K562 (cell line): ENCODE results near the gene SCAMP5. TPM values are rescaled to one million over a fixed set of nuclear protein-coding genes. Genes with fewer than 3 reads are reported as not detected.

Source experiments
- BRD4 ChIP-seq: fragments of 200-600 bp; sonication (generic); IDR thresholded peaks from 2 replicates; pipeline ENCODE4 v1.6.1; 2017; ENCODE audit warnings: inconsistent platforms
- HNRNPL ChIP-seq: fragments of 200-400 bp; formaldehyde crosslinking; IDR thresholded peaks from 2 replicates; pipeline ENCODE4 v1.6.1; 2017; ENCODE audit warnings: low read depth, mild to moderate bottlenecking, low read length
- HNRNPUL1 ChIP-seq: fragments of 200-400 bp; formaldehyde crosslinking; IDR thresholded peaks from 2 replicates; pipeline ENCODE4 v1.6.1; 2017; ENCODE audit warnings: low read length
- OTX1 ChIP-seq: fragments of 450-650 bp; formaldehyde crosslinking; IDR thresholded peaks from 2 replicates; pipeline ENCODE4 v1.4.0; 2022; ENCODE audit warnings: mild to moderate bottlenecking
- RB1 ChIP-seq: fragments of 450-650 bp; IDR thresholded peaks from 2 replicates; pipeline ENCODE4 v1.6.1; 2017; ENCODE audit warnings: low read depth, mild to moderate bottlenecking
- RFX1 ChIP-seq: fragments of 450-650 bp; IDR thresholded peaks from 2 replicates; pipeline ENCODE4 v1.6.1; 2016; ENCODE audit warnings: mild to moderate bottlenecking, moderate library complexity
- SMARCB1 ChIP-seq: IDR thresholded peaks from 2 replicates; pipeline ENCODE4 v1.6.1; 2011; ENCODE audit warnings: improper control_type of control experiment, low read depth; ENCODE audit not compliant: insufficient read length
- ZBTB7A ChIP-seq: IDR thresholded peaks from 2 replicates; pipeline ENCODE4 v1.6.1; 2011; ENCODE audit warnings: low read depth, mild to moderate bottlenecking, low read length, moderate library complexity, borderline replicate concordance; ENCODE audit not compliant: control insufficient read depth
- ZFP30 ChIP-seq: fragments of 250-450 bp; sonication (Bioruptor Pico); IDR thresholded peaks from 2 replicates; pipeline ENCODE4 v1.8.0; 2022; ENCODE audit warnings: moderate library complexity, mild to moderate bottlenecking, inconsistent platforms, borderline replicate concordance
- ZNF165 ChIP-seq: fragments of 250-450 bp; sonication (Bioruptor Pico); IDR thresholded peaks from 2 replicates; pipeline ENCODE4 v1.4.0; 2020; ENCODE audit warnings: borderline replicate concordance
- ZNF224 ChIP-seq: sonication (generic); formaldehyde crosslinking; IDR thresholded peaks from 2 replicates; pipeline ENCODE4 v1.8.0; 2022; ENCODE audit warnings: mild to moderate bottlenecking, missing genetic modification reagents
- polyA plus RNA-seq, 8 experiments: library from polyadenylated mRNA; depleted of rRNA in 4 of 8; stranded (reverse) in 5 of 8; unstranded in 3 of 8; fragments of >200 nt; fragmentation: Nextera tagmentation in 2 of 8; fragmentation: Illumina TruSeq in 1 of 8; extraction: Ambion mirVana in 2 of 8; extraction: Trizol in 1 of 8; gene quantifications; 2 replicates each; pipeline versions ENCODE4 v1.2.1 to v1.2.3, GENCODE V29; 2011 to 2014; ENCODE audit warnings: inconsistent platforms in 1 of 8, missing spikeins in 1 of 8
- total RNA-seq, 7 experiments: library from RNA; depleted of rRNA in 6 of 7; stranded (reverse); fragments of >200 nt in 6 of 7; fragmentation: Illumina TruSeq in 2 of 7; extraction: Trizol in 2 of 7; gene quantifications; 2 replicates each; pipeline versions ENCODE4 v1.2.1 to v1.2.3, GENCODE V29; 2011 to 2021; ENCODE audit warnings: low replicate concordance in 1 of 7
- TF ChIP-seq, protein P1 (sequence below): fragments of 150-350 bp; conservative IDR thresholded peaks from 2 replicates; pipeline ENCODE4 v1.6.1; 2014; ENCODE audit warnings: low read length
- TF ChIP-seq, protein P2 (sequence below): fragments of 450-650 bp; formaldehyde crosslinking; IDR thresholded peaks from 2 replicates; pipeline ENCODE4 v1.4.0; 2020; ENCODE audit warnings: mild to moderate bottlenecking, moderate library complexity
- TF ChIP-seq, protein P3 (sequence below): fragments of 250-450 bp; sonication (Bioruptor Pico); IDR thresholded peaks from 2 replicates; pipeline ENCODE4 v1.5.0; 2021; ENCODE audit warnings: mild to moderate bottlenecking, moderate library complexity
- TF ChIP-seq, protein P4 (sequence below): fragments of 450-650 bp; IDR thresholded peaks from 2 replicates; pipeline ENCODE4 v1.7.1; 2018; ENCODE audit warnings: mild to moderate bottlenecking, low read depth; ENCODE audit not compliant: partially characterized antibody
- TF ChIP-seq, protein P5 (sequence below): fragments of 450-650 bp; formaldehyde crosslinking; IDR thresholded peaks from 2 replicates; pipeline ENCODE4 v1.4.0; 2020; ENCODE audit warnings: mild to moderate bottlenecking, moderate library complexity

The SCAMP5 gene
- total and polyA plus RNA-seq, 9 of the 15 experiments (the other 6 are each of a cell fraction or from before 2014, with no cell fraction given) = 0.09 to 0.29 (median 0.19) TPM; not detected in 5

DNA sequence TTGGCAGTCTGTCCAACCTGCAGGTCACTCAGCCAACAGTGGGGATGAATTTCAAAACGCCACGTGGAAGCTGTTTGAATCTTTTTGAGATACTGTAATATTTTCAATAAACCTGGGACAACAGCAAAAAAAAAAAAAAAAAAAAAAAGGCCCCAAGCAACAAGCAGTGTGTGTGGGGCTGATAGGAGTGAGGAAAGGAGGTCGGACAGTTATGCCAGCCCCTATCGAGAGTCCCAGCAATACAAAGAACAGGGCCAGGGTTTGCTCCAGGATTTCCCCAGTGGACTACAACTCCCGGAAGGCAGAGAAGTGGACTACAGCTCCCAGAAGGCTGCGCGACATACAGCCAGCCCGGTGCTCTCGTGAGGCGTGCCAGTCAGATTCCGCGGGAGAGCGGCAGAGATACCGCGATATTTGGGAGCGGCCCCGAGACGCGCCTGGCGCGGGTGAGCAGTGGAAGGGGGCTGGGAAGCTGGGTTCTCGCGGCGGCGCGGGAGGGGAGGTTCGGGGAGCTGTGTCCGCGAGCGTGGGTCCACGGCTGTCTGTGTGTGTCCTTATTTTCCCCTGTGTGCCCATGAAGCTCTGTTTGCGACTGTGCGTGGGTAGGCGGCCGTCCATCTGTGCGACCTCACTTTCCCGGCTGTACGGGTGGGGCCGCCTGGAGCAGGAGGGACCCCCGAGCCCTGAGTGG lies 28.0 kb downstream of the SCAMP5 start, which contains the start of gene PPCDC (continued):
- TF ChIP-seq, protein P1, sequence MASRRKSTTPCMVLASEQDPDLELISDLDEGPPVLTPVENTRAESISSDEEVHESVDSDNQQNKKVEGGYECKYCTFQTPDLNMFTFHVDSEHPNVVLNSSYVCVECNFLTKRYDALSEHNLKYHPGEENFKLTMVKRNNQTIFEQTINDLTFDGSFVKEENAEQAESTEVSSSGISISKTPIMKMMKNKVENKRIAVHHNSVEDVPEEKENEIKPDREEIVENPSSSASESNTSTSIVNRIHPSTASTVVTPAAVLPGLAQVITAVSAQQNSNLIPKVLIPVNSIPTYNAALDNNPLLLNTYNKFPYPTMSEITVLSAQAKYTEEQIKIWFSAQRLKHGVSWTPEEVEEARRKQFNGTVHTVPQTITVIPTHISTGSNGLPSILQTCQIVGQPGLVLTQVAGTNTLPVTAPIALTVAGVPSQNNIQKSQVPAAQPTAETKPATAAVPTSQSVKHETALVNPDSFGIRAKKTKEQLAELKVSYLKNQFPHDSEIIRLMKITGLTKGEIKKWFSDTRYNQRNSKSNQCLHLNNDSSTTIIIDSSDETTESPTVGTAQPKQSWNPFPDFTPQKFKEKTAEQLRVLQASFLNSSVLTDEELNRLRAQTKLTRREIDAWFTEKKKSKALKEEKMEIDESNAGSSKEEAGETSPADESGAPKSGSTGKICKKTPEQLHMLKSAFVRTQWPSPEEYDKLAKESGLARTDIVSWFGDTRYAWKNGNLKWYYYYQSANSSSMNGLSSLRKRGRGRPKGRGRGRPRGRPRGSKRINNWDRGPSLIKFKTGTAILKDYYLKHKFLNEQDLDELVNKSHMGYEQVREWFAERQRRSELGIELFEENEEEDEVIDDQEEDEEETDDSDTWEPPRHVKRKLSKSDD = peak; percentile 96
- TF ChIP-seq, protein P2, sequence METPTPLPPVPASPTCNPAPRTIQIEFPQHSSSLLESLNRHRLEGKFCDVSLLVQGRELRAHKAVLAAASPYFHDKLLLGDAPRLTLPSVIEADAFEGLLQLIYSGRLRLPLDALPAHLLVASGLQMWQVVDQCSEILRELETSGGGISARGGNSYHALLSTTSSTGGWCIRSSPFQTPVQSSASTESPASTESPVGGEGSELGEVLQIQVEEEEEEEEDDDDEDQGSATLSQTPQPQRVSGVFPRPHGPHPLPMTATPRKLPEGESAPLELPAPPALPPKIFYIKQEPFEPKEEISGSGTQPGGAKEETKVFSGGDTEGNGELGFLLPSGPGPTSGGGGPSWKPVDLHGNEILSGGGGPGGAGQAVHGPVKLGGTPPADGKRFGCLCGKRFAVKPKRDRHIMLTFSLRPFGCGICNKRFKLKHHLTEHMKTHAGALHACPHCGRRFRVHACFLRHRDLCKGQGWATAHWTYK (CRISPR knock-in tag) = no peak
- TF ChIP-seq HNRNPL (no peak), RB1 (peak; percentile 90), RFX1 (no peak), OTX1 (CRISPR knock-in tag) (no peak), SMARCB1 (no peak), ZNF224 (CRISPR knock-in tag) (no peak), BRD4 (no peak), ZNF165 (CRISPR knock-in tag) (no peak), ZFP30 (CRISPR knock-in tag) (no peak), HNRNPUL1 (no peak), ZBTB7A (peak; percentile 58; the same call in 1 of the 2 replicates)
- TF ChIP-seq, protein P3, sequence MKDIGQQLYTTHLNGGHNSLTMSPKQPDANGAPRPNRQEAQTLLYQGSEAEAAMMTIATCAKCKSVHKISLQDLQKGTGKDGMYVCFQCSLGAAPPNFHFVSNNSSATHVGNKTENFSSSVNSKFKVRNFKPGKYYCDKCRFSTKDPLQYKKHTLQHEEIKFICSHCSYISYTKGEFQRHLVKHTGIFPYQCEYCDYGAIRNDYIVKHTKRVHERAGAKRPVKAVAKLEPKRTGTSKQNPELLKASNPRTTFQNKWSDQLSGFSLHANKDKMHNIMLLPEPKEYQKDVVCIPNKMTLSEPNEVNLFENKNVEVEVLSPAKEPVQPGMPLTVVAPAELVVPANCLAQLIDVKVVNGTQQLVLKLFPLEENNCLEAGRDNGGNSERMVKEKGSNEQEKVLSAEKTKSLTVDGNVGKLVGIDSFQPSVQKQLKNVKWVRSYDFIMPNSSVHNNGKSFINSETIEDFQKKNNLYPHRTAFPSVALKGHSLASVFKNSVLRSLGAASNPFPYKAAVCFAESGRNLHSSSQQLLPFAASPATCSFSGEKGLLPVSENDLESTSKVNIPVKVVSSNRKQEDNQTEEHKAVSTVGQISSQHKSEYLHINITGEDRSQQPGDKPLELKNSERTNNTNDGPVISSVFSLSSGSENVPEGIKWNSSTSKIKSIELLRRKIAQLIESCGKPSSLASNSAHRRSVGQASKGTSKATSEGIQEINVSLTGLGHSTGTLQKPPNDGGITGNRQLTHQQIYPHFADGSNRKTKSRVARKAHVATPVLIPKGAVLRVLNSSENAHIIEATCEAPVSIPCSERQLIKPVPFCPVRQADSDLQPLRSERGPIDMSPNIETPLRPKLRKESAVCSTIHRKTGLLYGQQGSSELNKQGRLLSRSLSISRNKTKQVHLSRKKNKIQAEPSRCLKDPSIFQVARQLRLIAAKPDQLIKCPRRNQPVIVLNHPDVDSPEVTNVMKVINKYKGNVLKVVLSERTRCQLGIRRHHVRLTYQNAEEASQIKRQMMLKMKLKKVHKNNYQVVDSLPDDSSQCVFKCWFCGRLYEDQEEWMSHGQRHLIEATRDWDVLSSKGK (CRISPR knock-in tag) = no peak
- TF ChIP-seq, protein P4, sequence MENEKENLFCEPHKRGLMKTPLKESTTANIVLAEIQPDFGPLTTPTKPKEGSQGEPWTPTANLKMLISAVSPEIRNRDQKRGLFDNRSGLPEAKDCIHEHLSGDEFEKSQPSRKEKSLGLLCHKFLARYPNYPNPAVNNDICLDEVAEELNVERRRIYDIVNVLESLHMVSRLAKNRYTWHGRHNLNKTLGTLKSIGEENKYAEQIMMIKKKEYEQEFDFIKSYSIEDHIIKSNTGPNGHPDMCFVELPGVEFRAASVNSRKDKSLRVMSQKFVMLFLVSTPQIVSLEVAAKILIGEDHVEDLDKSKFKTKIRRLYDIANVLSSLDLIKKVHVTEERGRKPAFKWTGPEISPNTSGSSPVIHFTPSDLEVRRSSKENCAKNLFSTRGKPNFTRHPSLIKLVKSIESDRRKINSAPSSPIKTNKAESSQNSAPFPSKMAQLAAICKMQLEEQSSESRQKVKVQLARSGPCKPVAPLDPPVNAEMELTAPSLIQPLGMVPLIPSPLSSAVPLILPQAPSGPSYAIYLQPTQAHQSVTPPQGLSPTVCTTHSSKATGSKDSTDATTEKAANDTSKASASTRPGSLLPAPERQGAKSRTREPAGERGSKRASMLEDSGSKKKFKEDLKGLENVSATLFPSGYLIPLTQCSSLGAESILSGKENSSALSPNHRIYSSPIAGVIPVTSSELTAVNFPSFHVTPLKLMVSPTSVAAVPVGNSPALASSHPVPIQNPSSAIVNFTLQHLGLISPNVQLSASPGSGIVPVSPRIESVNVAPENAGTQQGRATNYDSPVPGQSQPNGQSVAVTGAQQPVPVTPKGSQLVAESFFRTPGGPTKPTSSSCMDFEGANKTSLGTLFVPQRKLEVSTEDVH = peak; percentile 65
- TF ChIP-seq, protein P5, sequence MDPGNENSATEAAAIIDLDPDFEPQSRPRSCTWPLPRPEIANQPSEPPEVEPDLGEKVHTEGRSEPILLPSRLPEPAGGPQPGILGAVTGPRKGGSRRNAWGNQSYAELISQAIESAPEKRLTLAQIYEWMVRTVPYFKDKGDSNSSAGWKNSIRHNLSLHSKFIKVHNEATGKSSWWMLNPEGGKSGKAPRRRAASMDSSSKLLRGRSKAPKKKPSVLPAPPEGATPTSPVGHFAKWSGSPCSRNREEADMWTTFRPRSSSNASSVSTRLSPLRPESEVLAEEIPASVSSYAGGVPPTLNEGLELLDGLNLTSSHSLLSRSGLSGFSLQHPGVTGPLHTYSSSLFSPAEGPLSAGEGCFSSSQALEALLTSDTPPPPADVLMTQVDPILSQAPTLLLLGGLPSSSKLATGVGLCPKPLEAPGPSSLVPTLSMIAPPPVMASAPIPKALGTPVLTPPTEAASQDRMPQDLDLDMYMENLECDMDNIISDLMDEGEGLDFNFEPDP (CRISPR knock-in tag) = no peak
